GM21786 (cell line): ENCODE measurements around the gene CDIP1.
"Not testable (repeated sequence)": the region's sequence is repeated elsewhere in the genome, so short reads cannot be mapped to it uniquely, and the experiment has no call there.

Source experiments
- ATAC-seq: cut with Tn5 transposase; IDR thresholded peaks from one replicate; pipeline ENCODE4 v1.9.1; 2021; ENCODE audit not compliant: unreplicated experiment

CDIP1 gene

GRCh38 chr16:4538350-4539235 is at the start of gene CDIP1:
Gene CDIP1, minus strand, starts transcription at chr16:4538773. Its CDS starts 24,643 bp downstream, at chr16:4514130.
- ATAC-seq: peak; percentile 81

- no peak for ATAC-seq
Measured at GRCh38 chr16:4586291-4586690, 47.7 kb upstream of the CDIP1 start.

- no peak for ATAC-seq
Measured at GRCh38 chr16:4583906-4584305, 45.3 kb upstream of the CDIP1 start.

- ATAC-seq: no peak
Measured at GRCh38 chr16:4580250-4580649, 41.7 kb upstream of the CDIP1 start.

GRCh38 chr16:4578961-4579530 is 40.5 kb upstream of the CDIP1 start:
- no peak for ATAC-seq

- no peak for ATAC-seq
Measured at GRCh38 chr16:4576008-4576407, 37.4 kb upstream of the CDIP1 start.

GRCh38 chr16:4574919-4575705 is 36.5 kb upstream of the CDIP1 start:
- no peak for ATAC-seq

- ATAC-seq: not testable (repeated sequence)
Measured at GRCh38 chr16:4573926-4574325, 35.4 kb upstream of the CDIP1 start.

GRCh38 chr16:4572715-4573114 is 34.1 kb upstream of the CDIP1 start:
- ATAC-seq: no peak

- no peak for ATAC-seq
Measured at GRCh38 chr16:4570688-4571321, 32.2 kb upstream of the CDIP1 start.

- ATAC-seq: no peak
Measured at GRCh38 chr16:4570086-4570485, 31.5 kb upstream of the CDIP1 start.

GRCh38 chr16:4566144-4566543 is 27.6 kb upstream of the CDIP1 start:
- ATAC-seq: no peak

GRCh38 chr16:4564661-4565267 is 26.2 kb upstream of the CDIP1 start:
- no peak for ATAC-seq

GRCh38 chr16:4561596-4561995 is 23.0 kb upstream of the CDIP1 start:
- no peak for ATAC-seq

GRCh38 chr16:4557973-4558372 is 19.4 kb upstream of the CDIP1 start:
- ATAC-seq: no peak

- ATAC-seq: no peak
Measured at GRCh38 chr16:4556580-4556979, 18.0 kb upstream of the CDIP1 start.

- ATAC-seq: no peak
Measured at GRCh38 chr16:4556112-4556511, 17.5 kb upstream of the CDIP1 start, which contains the start of gene C16orf96. Gene C16orf96, plus strand, starts transcription at chr16:4556340. Its CDS starts 150 bp downstream, at chr16:4556490.

GRCh38 chr16:4552541-4552940 is 14.0 kb upstream of the CDIP1 start:
- no peak for ATAC-seq

- no peak for ATAC-seq
Measured at GRCh38 chr16:4550591-4550990, 12.0 kb upstream of the CDIP1 start.

- ATAC-seq: no peak
Measured at GRCh38 chr16:4548124-4548523, 9.6 kb upstream of the CDIP1 start.

- ATAC-seq: no peak
Measured at GRCh38 chr16:4544473-4544872, 5.9 kb upstream of the CDIP1 start.
